Measurements from ENCODE around the gene ZBTB40.

ZBTB40 gene

DNA sequence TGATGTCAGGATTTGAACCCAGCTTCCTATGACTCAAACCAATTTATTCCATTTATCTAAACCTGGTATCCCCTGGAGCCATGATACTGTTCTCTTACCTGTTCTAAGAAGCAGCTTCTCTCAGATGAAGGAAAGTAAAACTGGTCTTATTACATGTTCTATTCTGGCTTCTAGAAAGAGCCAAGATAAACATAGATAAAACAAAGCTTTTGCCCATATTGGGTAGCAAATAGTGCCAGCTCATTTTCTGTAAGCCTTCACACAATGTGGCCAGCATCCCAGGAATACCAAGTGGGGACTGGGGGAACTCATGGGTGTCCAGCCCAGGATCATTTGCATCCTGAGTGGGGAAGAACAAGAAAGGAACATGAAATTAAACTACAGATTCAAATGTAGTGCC lies 58.2 kb downstream of the ZBTB40 start:
- no peak for DNase-seq

DNA sequence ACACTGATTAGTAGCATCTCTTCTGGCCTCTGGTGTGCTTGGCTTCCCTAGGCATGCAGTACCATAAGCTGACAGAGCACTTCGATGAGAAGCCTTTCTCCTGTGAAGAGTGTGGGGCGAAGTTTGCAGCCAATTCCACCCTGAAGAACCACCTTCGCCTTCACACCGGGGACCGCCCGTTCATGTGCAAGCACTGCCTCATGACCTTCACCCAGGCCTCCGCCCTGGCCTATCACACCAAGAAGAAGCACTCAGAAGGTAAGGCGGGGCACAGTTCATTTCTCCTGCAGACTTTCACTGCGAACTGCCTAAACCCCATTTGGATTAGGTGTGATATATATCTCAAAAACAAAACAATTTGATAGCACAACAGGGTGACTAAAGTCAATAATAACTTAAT lies 61.2 kb downstream of the ZBTB40 start:
- DNase-seq = no peak

DNA sequence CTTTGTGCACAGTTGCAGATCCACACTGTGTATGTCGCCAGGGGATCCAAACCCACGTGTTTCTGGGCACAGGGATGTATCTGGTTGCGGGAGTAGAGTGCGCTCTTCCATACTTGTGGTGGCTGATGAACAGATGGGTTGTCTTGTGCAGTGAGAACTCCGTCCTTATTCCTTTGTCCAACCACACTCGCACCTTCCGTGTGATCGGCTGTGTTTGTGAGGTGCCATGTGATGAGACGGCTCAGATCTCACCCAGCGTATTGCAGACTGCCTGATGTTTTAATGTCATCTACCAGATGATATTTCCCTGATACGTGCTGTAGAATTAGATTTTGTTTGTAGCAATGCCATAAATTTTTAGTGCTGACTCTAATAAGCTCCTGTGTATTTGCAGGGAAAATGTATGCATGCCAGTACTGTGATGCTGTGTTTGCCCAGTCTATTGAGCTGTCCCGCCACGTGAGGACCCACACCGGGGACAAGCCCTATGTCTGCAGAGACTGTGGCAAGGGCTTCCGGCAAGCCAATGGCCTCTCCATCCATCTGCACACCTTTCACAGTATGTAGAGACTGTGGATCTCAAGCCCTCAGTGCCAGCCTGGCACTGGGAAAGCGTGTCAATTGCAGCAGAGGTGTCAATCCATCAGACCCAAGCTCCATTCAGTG lies 65.4 kb downstream of the ZBTB40 start:
- DNase-seq = no peak

DNA sequence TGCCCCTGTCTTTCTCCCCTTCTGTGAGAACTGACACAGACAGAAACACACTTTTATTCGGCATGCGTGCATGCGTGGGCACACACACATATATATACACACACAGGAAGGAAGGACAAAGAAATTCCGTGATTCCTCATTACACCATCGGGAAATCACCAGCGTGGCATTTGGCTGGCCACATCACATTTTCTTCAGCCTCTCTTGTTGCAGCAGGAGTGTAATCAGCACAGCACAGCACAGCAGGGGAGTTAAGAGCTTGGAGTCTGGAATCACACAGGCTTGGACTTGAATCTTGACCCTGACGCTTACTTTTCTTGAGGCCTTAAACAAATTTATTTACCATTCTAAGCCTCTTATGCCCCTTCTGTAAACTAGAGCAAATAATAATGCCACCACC lies 66.3 kb downstream of the ZBTB40 start:
- no peak for DNase-seq

DNA sequence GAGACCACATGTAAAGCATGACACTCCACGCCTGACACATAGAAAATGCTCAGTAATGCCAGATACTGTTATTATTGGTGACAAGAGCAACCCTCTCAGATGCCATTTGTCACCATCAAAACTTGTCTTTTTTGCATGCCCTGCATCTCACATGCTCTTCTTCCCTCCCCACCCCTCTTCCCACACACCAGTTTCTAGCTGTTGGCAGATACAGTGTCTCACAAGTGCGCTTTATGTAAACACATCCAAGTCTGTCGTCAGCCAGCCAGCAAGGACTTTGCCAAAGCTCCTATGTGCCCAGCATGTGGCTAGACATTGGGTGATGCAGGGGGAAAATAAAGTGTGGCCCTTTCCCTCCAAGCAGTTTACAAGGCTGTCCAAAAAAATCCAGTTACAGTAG lies 66.7 kb downstream of the ZBTB40 start:
- no peak for DNase-seq

DNA sequence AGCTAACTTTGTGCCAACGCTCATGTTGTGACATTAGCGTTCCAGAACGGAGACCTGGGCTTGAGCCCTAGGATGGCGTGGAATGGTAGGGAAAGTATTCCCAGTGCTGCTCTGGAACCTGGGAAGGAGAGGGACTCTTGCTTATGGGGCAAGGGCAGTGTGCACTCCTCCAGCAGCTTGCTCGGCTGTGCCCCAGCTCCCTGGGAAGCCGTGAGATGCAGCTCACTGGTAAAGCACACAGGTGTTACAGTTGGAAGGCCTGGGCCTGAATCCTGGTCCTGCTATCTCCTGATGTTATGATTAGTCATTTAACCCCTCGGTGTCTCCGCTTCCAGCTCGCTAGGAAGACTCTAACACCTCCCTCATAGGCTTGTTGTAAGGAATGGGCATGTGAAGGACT lies 69.2 kb downstream of the ZBTB40 start:
- no peak for DNase-seq

DNA sequence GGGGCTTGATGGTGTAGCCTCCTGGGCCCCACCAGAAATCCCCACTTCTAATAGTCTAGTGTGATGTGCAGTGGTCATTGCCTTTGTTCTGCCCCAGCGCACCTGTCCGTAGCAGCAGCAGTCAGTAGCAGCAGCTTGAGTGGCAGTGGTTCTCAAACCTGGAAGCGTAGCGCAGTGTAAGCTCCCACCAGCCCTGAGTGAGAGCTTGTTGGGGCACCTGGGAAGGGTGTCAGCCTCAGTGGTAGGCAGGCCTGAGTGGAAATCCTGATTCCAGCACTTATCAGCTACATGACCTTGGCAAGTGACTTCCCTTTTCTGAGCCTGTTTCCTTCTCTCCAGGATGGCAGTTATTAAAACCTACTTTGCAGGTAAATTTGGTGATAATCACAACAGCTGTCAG lies 70.0 kb downstream of the ZBTB40 start:
- no peak for DNase-seq

DNA sequence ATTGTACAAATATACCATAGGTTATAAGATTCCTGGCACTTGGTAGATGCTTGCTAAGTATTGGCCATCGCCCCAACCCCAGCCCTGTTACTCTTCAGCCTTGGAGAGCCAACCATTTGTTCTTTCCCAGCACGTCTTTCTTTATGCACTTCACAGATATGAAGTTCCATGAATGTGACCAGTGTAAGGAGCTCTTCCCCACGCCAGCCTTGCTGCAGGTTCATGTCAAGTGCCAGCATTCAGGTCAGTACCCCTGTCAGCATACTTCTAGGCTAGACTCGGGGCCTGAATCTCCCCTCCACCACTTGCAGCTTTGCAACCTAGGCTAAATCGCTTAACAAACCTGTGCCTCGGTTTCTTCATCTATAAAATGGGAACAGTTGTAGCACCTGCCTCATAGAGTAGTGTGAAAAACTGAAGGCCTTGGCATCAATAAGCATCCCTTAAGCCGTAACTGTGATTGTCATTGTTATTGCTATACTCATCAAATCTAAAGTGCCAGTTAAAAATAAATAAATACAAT lies 70.6 kb downstream of the ZBTB40 start:
- DNase-seq = no peak

DNA sequence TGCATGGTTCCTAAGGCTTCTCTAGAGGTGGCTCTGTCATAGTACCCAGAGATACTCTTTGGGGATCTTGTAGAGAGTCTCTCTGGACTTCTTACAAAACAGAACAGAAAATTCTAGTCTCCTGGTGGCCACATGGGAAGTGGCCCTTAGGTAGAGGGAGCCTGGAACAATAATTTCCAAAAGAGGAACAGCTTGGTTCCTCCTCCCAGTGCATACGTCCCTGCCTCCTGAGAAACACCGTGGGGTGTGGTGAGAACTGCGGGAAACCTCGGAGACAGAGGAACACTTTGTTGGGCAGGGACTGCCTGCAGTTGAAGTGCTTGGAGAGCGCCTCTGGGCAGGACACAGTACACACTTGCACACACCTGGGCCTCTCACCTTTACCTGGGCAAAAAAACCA lies 72.8 kb downstream of the ZBTB40 start:
- no peak for DNase-seq

DNA sequence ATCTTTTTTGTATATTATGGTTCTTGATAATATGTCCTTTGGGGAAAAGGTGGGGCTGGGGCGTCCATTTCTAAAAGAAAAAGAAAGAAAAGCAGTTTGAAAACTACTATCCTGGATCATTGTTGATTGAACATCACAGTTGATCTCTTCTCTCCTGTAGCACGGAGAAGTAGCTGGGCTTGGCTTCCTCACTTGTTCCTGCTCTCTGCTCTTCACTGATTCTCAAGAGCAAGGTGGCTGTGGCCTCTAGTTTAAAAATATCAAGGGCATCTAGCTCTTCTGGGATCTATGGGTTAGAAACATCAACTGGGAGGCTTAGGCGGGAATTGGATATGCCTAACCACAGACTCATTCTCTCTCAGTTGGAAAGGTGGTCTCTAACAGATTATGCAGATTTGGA lies 73.6 kb downstream of the ZBTB40 start:
- no peak for DNase-seq

DNA sequence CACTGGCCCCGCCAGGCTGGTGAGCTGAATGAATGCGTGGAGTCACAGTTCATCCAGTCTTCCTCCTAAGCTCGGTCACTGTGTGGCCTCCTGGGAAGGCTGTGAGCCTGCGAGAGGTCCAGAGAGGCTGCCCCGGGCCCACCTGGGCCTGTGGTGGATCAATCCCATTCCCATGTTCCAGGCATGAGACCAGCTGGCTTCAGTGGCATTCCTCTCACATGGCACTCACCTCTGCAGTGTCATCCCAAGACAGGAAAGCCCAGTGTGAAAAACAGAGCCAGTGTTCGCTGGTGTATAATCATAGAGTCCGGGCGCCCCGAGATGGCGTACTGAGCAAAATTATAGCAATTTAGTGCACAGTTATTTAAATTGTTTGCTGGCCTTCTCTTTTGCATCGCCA lies 74.0 kb downstream of the ZBTB40 start:
- no peak for DNase-seq

DNA sequence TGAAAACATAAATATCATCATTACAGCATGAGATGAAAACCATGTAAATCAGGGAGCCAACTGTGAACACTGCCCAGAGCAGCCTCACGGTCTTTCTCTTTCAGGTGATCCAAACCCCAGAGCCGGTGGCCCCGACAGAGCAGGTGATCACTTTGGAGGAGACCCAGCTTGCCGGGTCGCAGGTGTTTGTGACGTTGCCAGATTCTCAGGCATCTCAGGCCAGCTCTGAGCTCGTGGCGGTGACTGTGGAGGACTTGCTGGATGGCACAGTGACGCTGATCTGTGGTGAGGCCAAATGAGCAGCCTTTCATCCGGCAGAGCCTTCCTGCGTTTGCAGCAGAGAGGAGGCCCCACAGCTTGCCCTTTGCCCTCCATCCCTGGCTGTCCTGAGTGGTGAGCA lies 74.4 kb downstream of the ZBTB40 start:
- no peak for DNase-seq

DNA sequence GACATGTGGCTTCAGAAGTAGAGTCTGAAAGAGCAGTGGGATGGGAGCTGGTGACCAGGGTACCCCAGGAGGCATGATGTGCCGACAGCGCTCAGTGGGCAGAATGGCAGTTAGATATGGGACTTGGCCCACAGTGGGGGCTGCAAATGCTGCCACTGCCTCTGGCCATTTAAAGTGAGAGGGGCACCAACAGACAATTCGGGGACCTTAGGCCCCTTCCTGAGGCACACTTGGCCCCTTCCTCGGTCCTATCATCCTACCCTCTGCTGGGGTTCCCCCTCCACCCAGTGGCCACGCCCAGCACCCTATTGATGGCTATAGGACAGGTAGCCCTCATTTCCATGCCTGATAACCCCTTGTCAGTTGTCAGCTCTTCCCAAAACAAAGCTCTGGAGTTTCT lies 75.0 kb downstream of the ZBTB40 start:
- DNase-seq = no peak

DNA sequence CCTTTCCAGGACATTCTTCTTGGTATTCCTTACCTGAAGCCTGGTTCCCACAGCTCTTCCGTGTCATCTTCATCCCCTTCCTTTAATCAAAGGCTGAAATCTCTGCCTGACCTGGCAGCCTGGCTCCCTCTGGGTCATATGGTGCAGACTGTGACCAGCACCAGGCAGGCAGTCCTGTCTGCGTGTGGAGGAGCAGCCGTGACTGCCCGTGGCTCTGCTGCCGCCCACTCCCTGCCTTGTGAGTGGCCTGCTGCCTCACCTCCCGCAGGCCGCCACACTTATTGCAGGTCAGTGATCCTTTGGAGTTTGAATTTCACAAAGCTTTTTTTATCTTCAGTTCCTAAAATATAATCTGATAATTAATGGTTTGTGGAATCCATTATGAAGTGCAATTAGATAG lies 75.5 kb downstream of the ZBTB40 start:
- DNase-seq = no peak

DNA sequence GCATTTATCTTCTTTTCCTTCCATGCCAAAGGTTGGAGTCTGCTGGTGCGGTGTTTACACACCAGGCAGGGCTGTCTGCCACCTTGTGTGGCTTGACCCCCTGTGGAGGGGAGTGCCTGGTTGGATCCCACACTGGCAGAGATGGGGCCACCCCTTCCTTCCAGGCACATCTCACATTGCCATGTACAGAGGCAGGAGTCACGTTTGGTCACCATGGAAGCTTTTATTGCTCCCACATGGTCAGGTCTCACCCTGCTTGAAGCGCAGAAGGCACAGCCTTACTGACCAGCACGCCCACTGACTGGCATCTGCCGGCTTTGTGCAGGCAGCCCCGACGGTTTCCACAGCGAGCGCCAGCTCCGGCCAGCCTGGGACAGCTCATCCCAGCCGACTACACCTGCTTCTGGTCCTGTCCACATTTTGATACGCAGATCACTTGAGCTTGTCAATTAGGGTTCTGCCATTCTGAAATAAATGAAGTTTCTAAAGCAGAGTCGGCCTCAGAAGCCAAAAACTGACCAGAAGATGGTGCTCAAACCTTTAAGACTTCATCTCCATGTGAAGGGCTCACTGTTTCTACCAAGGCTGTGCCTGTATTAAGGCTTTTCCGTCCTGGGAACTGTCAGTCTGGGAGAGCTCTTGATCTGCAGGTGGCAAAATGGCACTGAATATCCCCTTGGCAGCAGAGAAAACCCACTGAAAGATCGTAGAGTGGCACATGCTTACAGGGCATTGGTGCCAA lies 76.1 kb downstream of the ZBTB40 start:
- DNase-seq = no peak

DNA sequence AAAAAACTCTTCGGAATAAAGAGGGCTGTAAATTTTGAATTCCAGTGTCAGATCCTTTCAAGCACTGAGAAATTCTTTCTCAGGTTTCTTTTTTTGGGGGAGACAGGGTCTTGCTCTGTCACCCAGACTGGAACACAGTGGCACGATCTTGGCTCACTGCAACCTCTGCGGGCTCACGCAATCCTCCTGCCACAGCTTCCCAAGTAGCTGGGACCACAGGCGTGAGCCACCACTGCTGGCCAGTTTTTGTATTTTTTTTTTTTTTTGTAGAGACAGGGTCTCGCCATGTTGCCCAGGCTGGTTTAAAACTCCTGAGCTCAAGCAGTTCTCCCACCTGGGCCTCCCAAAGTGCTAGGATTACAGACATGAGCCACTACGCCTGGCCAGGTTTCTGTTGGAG lies 76.8 kb downstream of the ZBTB40 start:
- no peak for DNase-seq

DNA sequence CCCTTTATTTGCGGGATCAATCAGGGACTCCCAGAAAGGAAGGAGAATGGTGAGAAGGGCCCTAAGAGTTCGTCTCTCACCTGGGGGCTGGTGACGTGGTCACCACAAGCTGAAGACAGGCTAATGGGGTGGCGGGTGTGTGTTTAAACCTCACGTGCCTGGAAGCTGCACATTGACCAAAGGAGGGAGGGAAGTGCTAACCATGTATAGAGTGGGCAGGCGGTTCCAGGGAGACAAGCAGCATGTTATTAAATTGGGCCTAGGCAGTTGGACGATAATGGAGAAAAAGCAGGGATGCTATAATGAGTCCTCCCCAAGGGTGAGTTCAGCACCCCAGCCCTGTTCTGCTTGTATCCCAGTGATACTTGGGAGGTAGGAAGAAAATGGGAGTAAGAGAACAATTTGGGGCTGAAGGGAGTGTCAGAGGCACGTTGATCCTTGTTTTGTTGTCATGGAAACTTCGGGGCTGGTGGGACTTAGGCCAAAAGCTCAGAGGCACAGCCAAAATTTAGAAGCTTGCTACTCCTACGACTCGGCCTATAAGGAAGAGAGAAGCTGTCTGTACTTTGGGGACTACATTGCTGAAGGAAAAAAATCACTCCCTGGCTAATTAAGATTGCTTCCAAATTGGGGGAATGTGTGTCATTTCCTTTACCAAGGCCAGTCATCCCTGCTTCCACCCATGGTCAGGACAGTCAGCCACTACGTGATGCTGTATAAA lies 78.4 kb downstream of the ZBTB40 start:
- no peak for DNase-seq

DNA sequence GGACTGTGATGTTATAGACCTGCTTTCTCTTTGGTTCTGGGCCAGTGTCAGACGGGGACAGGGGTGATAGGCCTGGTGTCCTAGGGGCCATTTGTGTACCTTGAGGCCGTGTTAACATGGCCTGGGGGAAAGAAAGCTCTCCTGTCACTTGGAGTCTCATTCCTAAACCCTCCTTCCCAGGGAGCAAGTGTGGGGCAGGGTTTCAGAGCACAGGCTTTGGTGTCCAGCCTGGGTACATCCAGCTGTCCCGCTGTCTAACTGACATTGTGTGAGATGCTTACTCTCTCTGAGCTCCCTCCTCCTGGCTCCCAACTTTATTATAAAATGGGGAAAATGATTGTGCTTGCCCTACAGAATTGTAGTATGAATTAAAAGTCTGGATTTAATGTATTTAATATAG lies 79.1 kb downstream of the ZBTB40 start:
- no peak for DNase-seq

DNA sequence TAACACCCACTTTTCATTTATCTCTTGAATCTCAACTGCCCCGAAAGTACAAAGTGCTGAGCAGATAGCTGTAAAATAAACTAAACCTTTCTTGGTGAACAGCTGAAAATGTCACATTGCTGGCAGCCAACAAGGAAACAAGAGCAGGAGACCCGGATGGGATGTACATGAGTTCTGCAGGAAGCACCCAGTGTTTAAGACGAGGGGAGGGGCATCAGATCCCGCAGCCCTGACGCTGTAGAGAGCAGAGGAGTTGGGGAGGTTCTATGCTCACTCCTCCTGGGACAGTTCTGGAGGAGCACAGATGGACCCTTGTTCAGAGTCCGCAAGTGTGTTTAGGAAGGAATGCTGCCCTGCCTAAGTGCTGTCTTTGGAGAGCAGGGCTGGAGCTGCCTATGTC lies 79.6 kb downstream of the ZBTB40 start:
- DNase-seq = no peak

DNA sequence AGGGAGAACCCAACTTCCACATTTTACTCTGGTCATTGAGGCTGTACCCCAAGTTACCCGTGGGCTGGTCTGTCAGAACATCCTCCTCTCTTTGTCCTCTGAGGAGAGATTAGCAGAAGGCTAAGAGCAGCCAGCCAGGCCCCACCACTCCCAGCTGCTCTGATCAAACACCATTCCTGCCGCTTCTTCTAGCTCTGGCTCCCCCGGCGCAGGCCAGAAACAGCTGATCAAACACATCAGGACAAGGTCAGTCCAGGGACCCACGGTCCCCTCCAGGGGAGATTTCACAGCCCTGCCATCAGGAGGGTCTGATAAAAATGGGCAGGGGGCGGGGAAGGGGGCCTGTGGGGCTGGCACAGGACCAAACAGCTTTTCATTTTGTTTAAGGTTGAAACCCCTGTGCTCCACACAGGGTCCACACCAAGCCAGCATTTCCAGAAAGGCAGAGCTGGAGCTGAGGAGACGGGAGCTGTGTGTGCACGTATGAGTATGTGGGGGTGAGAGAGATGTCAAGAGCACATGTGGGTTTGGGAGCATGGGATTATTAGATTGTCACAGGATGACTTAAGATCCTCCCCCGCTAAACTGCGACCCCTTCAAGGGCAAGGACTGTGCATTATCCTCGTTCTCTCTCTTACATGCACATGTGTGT lies 81.7 kb downstream of the ZBTB40 start:
- no peak for DNase-seq

DNA sequence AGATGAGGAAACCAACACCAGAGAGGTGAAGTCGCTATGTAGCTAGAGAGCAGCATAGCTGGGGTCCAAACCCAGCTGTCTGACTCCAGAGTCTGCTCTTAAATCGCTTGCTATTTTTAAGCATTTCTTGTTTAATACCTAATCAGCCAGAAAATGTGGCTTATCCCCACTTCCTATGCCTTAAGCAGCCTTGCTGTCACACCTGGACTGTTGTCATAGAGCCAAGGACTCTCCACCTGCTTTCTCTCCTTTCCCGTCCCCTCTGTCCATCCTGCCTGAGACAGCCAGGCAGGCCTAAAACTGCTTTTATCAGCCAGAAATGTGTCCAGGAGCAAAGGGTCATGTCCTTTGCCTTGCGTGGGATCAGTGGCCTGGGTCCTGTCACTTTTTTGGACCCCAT lies 83.3 kb downstream of the ZBTB40 start:
- DNase-seq = no peak

DNA sequence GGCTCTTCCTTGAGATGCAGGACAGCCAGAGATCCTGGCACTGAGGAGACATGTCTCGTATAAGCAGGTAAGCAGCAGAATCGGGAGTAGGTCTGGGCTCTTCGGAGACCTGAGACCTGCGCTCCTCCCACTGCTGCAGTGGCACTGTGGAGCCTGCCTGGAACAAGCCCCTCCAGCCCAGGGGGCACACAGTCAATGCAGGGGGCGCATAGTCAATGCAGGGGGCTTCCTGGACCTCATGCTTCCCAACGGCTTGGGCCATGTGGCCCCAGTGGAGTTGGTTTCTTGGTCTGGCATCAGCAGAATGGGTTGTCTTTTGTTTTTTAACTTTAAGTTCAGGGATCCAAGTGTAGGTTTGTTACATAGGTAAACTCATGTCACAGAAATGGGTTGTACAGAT lies 83.7 kb downstream of the ZBTB40 start:
- DNase-seq = no peak

DNA sequence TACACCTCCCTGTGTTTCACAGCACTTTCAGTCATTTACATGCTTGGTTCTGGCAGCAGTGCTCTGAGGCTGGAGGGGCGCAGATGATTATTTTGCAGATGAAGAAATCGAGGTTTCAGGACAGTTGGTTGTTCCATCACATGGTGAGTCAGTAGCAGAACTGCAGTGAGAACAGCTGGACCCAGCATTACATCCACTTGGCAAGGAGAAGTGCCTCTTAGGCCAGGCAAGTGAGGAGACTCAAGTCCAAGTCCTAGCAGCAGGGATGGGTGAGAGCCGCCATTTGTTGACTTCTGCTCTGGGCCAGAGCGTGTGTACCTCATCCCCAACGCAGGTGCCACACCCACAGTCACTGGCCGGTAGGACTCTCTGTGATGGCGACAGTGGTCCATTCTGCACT lies 84.9 kb downstream of the ZBTB40 start:
- DNase-seq = no peak
